Neural cell (in vitro differentiated cells): Measurements from ENCODE around the gene ADAMTS14. TPM values are rescaled to one million over a fixed set of nuclear protein-coding genes. Genes with fewer than 3 reads are reported as not detected.

Experiments used
- H2AFZ ChIP-seq: fragments of 200-600, 300-800 bp; sonication (generic), shearing (Covaris generic); 2 replicates; pipeline ENCODE4 v1.6.0; 2014; ENCODE audit warnings: low read depth, mild to moderate bottlenecking, antibody characterized with exemption, low read length, moderate library complexity
- H3F3A ChIP-seq: fragments of 200-600 bp; shearing (Covaris generic); 2 replicates; pipeline ENCODE4 v1.6.1; 2016; ENCODE audit warnings: mild to moderate bottlenecking, moderate library complexity, mixed read lengths, antibody characterized with exemption, low read length; ENCODE audit not compliant: insufficient read depth, poor library complexity, severe bottlenecking
- H3K27ac ChIP-seq: fragments of 200-600, 300-800 bp; sonication (generic), shearing (Covaris generic); 2 replicates; pipeline ENCODE4 v1.5.1; 2014; ENCODE audit warnings: mild to moderate bottlenecking, low read length, moderate library complexity
- H3K27me3 ChIP-seq: fragments of 300-800, 200-600 bp; sonication (generic), shearing (Covaris generic); 2 replicates; pipeline ENCODE4 v1.6.0; 2014; ENCODE audit warnings: mild to moderate bottlenecking, low read depth, low read length, moderate library complexity; ENCODE audit not compliant: insufficient read depth
- H3K36me3 ChIP-seq: fragments of 300-800, 200-600 bp; sonication (generic), shearing (Covaris generic); 2 replicates; pipeline ENCODE4 v1.5.1; 2014; ENCODE audit warnings: mild to moderate bottlenecking, antibody characterized with exemption, low read length, moderate library complexity; ENCODE audit not compliant: insufficient read depth
- H3K4me2 ChIP-seq: fragments of 300-800, 200-600 bp; sonication (generic), shearing (Covaris generic); 2 replicates; pipeline ENCODE4 v1.6.0; 2014; ENCODE audit warnings: mild to moderate bottlenecking, low read length
- H3K4me3 ChIP-seq: fragments of 300-800, 200-600 bp; sonication (generic), shearing (Covaris generic); 2 replicates; pipeline ENCODE4 v1.5.1; 2014; ENCODE audit warnings: mild to moderate bottlenecking, low read length, moderate library complexity
- H3K79me2 ChIP-seq: fragments of 200-600 bp; shearing (Covaris generic); replicated peaks from 2 replicates; pipeline ENCODE4 v1.6.0; 2014; ENCODE audit warnings: mild to moderate bottlenecking, low read length, moderate library complexity; ENCODE audit not compliant: insufficient read depth
- H3K9ac ChIP-seq: fragments of 300-800, 200-600 bp; sonication (generic), shearing (Covaris generic); 2 replicates; pipeline ENCODE4 v1.6.1; 2016; ENCODE audit warnings: mild to moderate bottlenecking, low read length, mixed read lengths
- H3K9me2 ChIP-seq: fragments of 200-600 bp; shearing (Covaris generic); 2 replicates; pipeline ENCODE4 v1.6.1; 2016; ENCODE audit warnings: mild to moderate bottlenecking, low read length, mixed read lengths; ENCODE audit not compliant: insufficient read depth
- H3K9me3 ChIP-seq: fragments of 200-600, 300-800 bp; sonication (generic), shearing (Covaris generic); 2 replicates; pipeline ENCODE4 v1.6.1; 2016; ENCODE audit warnings: mild to moderate bottlenecking, mixed run types, low read length, moderate library complexity, mixed read lengths
- H4K20me1 ChIP-seq: fragments of 200-600 bp; shearing (Covaris generic); 2 replicates; pipeline ENCODE4 v1.6.1; 2016; ENCODE audit warnings: mild to moderate bottlenecking, mixed run types; ENCODE audit not compliant: insufficient read depth
- EP300 ChIP-seq: fragments of 450-650 bp; conservative IDR thresholded peaks from 2 replicates; pipeline ENCODE4 v1.6.1; 2014; ENCODE audit warnings: antibody characterized with exemption, mild to moderate bottlenecking, moderate library complexity; ENCODE audit not compliant: poor library complexity, severe bottlenecking
- EZH2 ChIP-seq: fragments of 200-600, 300-800 bp; shearing (Covaris generic), sonication (generic); IDR thresholded peaks from 2 replicates; pipeline ENCODE4 v1.6.1; 2014; ENCODE audit warnings: antibody characterized with exemption, low read length, borderline replicate concordance, mild to moderate bottlenecking; ENCODE audit not compliant: insufficient read depth, poor library complexity, severe bottlenecking
- MXI1 ChIP-seq: fragments of 450-650 bp; conservative IDR thresholded peaks from 2 replicates; pipeline ENCODE4 v1.6.1; 2014; ENCODE audit warnings: antibody characterized with exemption, mild to moderate bottlenecking; ENCODE audit not compliant: poor library complexity, severe bottlenecking
- POLR2AphosphoS5 ChIP-seq: IDR thresholded peaks from 2 replicates; pipeline ENCODE4 v1.6.1; 2012
- RAD21 ChIP-seq: fragments of 450-650 bp; conservative IDR thresholded peaks from 2 replicates; pipeline ENCODE4 v1.6.1; 2014; ENCODE audit warnings: antibody characterized with exemption, mild to moderate bottlenecking, moderate library complexity
- SMC3 ChIP-seq: fragments of 450-650 bp; conservative IDR thresholded peaks from 2 replicates; pipeline ENCODE4 v1.6.1; 2014; ENCODE audit warnings: antibody characterized with exemption, mild to moderate bottlenecking, moderate library complexity; ENCODE audit not compliant: poor library complexity
- TAF1 ChIP-seq: IDR thresholded peaks from 2 replicates; pipeline ENCODE4 v1.6.1; 2012; ENCODE audit warnings: low read depth
- polyA plus RNA-seq: library from polyadenylated mRNA; depleted of rRNA; stranded (reverse); fragments of >200 nt; gene quantifications from 2 replicates; pipeline ENCODE4 v1.2.3, GENCODE V29; 2014
- TF ChIP-seq, protein P1 (sequence below): fragments of 450-650 bp; IDR thresholded peaks from 2 replicates; pipeline ENCODE4 v1.5.1; 2014; ENCODE audit warnings: antibody characterized with exemption, mild to moderate bottlenecking, moderate library complexity; ENCODE audit not compliant: poor library complexity, severe bottlenecking
- TF ChIP-seq, protein P2 (sequence below): IDR thresholded peaks from 2 replicates; pipeline ENCODE4 v1.6.1; 2012; ENCODE audit warnings: borderline replicate concordance

ADAMTS14 gene
- polyA plus RNA-seq, 1 donor from 2014 or later = 0.04 TPM

DNA sequence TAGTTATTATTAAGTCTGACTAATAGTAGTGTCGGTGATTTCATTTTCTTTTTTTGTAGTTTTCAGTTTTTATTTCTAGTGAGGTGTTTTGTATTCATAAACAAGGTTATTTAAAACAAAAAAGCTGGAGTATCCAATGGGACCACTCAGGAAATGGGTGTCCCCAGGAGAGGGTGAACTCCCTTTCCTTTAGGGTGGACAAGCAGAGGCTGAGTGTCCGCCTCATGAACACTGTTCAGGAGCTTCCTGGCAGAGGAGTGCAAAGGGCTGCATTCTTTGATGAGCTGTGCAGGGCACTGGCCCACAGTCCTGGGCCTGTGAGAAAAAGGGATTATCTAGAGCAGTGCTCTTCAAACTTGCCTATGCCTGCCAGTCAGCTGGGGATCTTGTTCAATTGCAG is 56.0 kb downstream of the ADAMTS14 start:
- Histone ChIP-seq H3K9me3 (no peaks in the 10 kb centered on the region), H3K27ac (no peak overlapping the region), H3K79me2 (no peaks in the 10 kb centered on the region), H4K20me1 (no peaks in the 10 kb centered on the region), H3K9ac (no peak overlapping the region), H3F3A (no peaks in the 10 kb centered on the region), H2AFZ (no peak overlapping the region), H3K4me3 (no peak overlapping the region), H3K36me3 (no peaks in the 10 kb centered on the region), H3K9me2 (no peaks in the 10 kb centered on the region), H3K27me3 (no peaks in the 10 kb centered on the region), H3K4me2 (no peak overlapping the region)
- TF ChIP-seq TAF1 (no peak), EP300 (no peak), POLR2AphosphoS5 (no peak), SMC3 (no peak), MXI1 (no peak), RAD21 (no peak), EZH2 (no peak)
- TF ChIP-seq, protein P1, sequence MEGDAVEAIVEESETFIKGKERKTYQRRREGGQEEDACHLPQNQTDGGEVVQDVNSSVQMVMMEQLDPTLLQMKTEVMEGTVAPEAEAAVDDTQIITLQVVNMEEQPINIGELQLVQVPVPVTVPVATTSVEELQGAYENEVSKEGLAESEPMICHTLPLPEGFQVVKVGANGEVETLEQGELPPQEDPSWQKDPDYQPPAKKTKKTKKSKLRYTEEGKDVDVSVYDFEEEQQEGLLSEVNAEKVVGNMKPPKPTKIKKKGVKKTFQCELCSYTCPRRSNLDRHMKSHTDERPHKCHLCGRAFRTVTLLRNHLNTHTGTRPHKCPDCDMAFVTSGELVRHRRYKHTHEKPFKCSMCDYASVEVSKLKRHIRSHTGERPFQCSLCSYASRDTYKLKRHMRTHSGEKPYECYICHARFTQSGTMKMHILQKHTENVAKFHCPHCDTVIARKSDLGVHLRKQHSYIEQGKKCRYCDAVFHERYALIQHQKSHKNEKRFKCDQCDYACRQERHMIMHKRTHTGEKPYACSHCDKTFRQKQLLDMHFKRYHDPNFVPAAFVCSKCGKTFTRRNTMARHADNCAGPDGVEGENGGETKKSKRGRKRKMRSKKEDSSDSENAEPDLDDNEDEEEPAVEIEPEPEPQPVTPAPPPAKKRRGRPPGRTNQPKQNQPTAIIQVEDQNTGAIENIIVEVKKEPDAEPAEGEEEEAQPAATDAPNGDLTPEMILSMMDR = no peak
- TF ChIP-seq, protein P2, sequence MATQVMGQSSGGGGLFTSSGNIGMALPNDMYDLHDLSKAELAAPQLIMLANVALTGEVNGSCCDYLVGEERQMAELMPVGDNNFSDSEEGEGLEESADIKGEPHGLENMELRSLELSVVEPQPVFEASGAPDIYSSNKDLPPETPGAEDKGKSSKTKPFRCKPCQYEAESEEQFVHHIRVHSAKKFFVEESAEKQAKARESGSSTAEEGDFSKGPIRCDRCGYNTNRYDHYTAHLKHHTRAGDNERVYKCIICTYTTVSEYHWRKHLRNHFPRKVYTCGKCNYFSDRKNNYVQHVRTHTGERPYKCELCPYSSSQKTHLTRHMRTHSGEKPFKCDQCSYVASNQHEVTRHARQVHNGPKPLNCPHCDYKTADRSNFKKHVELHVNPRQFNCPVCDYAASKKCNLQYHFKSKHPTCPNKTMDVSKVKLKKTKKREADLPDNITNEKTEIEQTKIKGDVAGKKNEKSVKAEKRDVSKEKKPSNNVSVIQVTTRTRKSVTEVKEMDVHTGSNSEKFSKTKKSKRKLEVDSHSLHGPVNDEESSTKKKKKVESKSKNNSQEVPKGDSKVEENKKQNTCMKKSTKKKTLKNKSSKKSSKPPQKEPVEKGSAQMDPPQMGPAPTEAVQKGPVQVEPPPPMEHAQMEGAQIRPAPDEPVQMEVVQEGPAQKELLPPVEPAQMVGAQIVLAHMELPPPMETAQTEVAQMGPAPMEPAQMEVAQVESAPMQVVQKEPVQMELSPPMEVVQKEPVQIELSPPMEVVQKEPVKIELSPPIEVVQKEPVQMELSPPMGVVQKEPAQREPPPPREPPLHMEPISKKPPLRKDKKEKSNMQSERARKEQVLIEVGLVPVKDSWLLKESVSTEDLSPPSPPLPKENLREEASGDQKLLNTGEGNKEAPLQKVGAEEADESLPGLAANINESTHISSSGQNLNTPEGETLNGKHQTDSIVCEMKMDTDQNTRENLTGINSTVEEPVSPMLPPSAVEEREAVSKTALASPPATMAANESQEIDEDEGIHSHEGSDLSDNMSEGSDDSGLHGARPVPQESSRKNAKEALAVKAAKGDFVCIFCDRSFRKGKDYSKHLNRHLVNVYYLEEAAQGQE = no peak

DNA sequence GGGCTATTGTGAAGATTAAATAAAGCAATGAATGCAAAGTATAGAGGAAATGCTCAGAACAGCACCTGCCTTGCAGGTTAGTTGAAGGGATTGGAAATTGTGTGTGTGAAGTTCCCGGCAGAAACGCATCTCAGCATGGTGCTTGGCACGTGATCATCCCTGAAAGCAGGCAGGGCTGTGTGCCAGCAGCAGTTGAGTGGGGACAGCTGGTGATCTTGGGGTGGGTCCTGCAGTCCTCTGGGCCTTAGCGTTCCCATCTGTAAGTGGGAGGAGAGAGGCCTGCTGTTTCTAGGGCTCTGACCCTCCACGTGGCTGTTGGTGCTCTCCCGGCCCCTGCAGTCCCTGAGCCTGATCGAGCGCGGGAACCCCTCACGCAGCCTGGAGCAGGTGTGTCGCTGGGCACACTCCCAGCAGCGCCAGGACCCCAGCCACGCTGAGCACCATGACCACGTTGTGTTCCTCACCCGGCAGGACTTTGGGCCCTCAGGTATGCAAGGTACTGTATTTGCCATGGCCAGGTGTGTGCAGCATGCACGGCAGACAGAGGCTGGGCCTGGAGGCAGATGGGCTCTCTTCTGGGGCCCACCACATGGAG is 57.6 kb downstream of the ADAMTS14 start:
- Histone ChIP-seq H3K79me2 (no peaks in the 10 kb centered on the region), H3K4me3 (no peak overlapping the region), H3K4me2 (no peak overlapping the region), H3K27ac (no peak overlapping the region), H3K9me2 (no peaks in the 10 kb centered on the region), H3K9me3 (no peaks in the 10 kb centered on the region), H2AFZ (no peak overlapping the region), H3F3A (no peaks in the 10 kb centered on the region), H4K20me1 (no peaks in the 10 kb centered on the region), H3K36me3 (no peaks in the 10 kb centered on the region), H3K9ac (no peak overlapping the region), H3K27me3 (no peaks in the 10 kb centered on the region)
- TF ChIP-seq POLR2AphosphoS5 (no peak), EZH2 (no peak), RAD21 (no peak), SMC3 (no peak)

DNA sequence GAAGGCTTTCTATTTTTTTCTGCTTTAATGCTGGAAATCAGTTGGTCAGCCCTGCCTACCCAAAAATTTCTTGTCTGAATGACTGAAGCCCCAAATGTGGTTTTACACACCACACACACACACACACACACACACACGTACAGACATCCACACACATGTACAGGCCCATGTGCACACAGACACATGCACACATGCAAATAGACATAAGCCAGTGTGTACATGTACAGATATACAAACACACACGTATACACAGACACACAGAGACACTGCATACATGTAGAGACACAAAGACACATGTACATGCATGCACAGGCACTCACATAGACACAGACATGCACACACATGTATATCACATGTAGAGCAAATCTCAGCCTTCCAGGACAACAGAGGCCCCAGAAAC is 58.6 kb downstream of the ADAMTS14 start:
- Histone ChIP-seq H3K27me3 (no peaks in the 10 kb centered on the region), H3K36me3 (no peaks in the 10 kb centered on the region), H3K9me3 (no peaks in the 10 kb centered on the region), H4K20me1 (no peaks in the 10 kb centered on the region), H3K9me2 (no peaks in the 10 kb centered on the region), H2AFZ (no peak overlapping the region), H3K9ac (no peak overlapping the region), H3F3A (no peaks in the 10 kb centered on the region), H3K4me3 (no peak overlapping the region), H3K27ac (no peak overlapping the region), H3K79me2 (no peaks in the 10 kb centered on the region), H3K4me2 (no peak overlapping the region)
- TF ChIP-seq TAF1 = no peak
- no peak for TF ChIP-seq EP300
- TF ChIP-seq, protein P2 = no peak
- no peak for TF ChIP-seq EZH2
- TF ChIP-seq, protein P1 = no peak
- TF ChIP-seq MXI1 = no peak
- no peak for TF ChIP-seq SMC3
- TF ChIP-seq RAD21 = no peak
- TF ChIP-seq POLR2AphosphoS5 = no peak
